Ammon's horn (tissue), 1 donor: ENCODE results near the gene MYL11.

Experiments
- DNase-seq: peaks from one replicate; pipeline ENCODE4 v3.0.0-alpha.2; 2016; ENCODE audit warnings: low spot score

The MYL11 gene

GRCh38 chr16:30354423-30355143 is 20.0 kb upstream of the MYL11 start:
- DNase-seq, result peak; percentile 25

GRCh38 chr16:30355144-30355953 is 19.3 kb upstream of the MYL11 start, which contains the start of gene CD2BP2:
Gene CD2BP2, minus strand, starts transcription at chr16:30355308. Its CDS starts 627 bp downstream, at chr16:30354681.
- DNase-seq, result peak; percentile 99

GRCh38 chr16:30355954-30356308 is 18.7 kb upstream of the MYL11 start:
- DNase-seq, result no peak

DNA sequence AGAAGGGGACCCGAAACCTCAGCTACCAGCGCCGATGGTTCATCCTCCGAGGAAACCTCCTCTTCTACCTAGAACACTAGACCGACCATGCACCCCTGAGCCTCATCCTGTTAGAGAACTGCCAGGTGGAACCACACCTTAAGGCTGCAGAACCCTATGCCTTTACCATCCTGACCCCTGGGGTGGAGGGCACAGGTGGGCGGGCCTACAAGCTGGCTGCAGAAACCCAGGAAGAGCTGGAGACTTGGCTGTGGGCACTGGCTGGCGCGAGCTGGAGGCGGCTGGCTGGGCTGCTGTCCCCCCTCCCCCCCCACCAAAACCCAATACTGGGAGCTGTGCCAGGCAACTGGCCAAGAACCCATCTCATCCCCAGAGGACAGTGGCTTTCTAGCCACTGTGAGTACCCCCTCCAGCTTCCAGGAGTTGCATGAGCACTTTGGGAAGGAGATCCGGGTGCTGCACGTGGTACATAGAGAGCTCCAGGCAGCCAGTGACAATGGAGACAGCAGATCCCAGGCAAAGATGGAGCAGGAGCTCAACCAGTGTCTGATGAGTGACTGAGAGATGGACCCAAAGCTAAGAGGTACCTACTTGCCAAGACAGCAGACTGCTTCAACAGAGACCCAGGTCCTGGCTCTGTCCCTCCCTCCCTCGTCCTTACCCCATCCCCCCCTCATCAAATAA is 18.1 kb upstream of the MYL11 start:
- DNase-seq, result peak; percentile 50

GRCh38 chr16:30357085-30357714 is 17.4 kb upstream of the MYL11 start:
- DNase-seq, result no peak

- no peak for DNase-seq
These were observed 16.7 kb upstream of the MYL11 start for GRCh38 chr16:30357715-30358576.

GRCh38 chr16:30358577-30358936 is 16.0 kb upstream of the MYL11 start:
- DNase-seq, result no peak

GRCh38 chr16:30358990-30359870 is 15.4 kb upstream of the MYL11 start:
- no peak for DNase-seq

DNA sequence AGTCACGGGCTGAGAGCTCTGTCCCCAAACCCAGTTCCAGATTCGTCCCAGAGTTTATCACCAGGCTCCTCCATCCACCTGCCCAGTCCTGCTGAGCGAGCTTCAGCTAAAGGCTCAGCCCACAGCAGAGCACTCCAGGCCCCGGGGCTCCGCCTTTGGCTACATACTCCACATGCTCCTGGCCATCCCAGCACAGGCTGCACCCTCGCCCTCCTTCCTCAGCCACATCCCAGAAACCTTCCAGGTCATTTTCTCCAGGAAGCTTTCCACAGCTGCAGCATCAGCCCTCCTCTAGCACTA is 14.8 kb upstream of the MYL11 start:
- DNase-seq, result no peak

GRCh38 chr16:30361180-30361579 is 13.4 kb upstream of the MYL11 start:
- DNase-seq, result no peak

- no peak for DNase-seq
These were observed 9.4 kb upstream of the MYL11 start for GRCh38 chr16:30365200-30365599.

- DNase-seq, result no peak
These were observed 8.1 kb upstream of the MYL11 start for GRCh38 chr16:30366511-30366910.

- DNase-seq, result no peak
These were observed 7.1 kb upstream of the MYL11 start for GRCh38 chr16:30367349-30368009.

DNA sequence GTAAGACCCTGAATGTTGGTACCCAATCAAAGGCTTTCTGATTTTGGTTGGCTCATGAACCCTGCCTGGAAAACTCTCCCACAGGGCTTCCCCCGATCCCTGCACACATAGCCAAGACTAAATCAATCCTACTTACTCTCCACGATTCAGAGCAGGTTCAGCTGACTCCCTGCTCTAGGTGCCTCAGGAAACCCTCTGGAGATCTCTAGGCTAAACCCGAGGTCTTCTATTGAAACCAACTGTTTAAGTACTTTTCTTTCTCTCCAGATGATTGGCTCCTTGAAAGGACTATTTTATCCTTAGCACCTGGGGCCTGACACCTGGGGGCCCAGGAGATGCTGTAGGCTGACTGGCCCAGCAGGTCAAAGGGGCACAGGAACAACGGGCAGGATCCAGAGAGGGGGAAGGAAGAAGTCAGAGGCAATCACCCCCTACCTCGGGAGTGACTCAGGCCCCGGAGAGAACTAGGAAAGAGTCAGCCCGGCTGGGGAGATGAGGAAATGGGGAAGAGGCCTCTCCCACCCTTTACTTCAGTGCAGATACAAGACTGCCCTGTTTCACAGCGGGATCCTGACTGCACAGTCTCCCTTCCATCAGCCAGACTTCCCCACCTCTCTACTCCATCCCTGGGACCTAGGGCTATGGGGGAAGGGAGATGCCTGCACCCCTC is 6.3 kb upstream of the MYL11 start:
- no peak for DNase-seq

- DNase-seq, result no peak
These were observed 5.9 kb upstream of the MYL11 start for GRCh38 chr16:30368792-30369090.

DNA sequence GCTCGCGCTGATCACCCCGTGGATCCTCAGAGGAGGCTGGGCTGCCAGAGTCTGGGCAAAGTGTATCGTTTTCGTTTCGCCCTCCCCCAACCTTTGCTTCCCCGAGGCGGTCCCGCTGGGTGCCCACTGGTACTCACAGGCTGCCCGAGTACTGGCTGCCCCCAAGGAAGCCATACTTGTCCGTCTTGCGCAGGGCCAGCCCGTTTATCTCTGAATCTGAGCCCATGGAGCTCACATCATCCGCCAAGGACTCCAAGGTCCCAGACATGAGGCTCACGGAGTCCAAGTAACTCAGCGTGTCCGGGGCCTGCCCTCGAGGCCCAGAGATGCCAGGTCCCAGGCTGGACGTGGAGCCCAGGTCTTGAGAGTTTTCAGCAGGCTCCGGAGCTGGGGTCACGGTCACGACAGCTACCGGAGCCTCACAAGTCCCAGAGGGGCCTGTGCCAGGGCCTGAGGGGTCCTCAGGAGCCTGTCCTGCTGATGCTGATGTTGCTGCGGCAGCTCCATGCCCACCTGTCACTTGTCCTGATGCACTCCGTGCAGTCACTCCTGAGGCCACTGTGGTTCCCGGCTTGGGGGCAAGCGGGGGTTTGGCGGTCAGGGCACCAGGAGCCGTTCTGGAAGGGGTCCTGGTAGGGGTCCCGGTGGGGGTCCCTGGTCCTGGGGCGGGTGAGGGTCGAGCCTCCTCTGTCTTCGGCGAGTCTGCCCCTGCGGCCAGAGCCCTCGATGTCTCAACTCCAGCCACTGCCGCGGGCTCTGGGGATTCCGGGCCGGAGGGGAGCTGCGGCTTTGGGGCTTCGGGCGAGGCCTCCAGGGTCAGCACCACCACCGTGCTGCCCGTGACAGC is 5.3 kb upstream of the MYL11 start:
- DNase-seq, result no peak

- DNase-seq, result no peak
These were observed 4.6 kb upstream of the MYL11 start for GRCh38 chr16:30369938-30370455.

DNA sequence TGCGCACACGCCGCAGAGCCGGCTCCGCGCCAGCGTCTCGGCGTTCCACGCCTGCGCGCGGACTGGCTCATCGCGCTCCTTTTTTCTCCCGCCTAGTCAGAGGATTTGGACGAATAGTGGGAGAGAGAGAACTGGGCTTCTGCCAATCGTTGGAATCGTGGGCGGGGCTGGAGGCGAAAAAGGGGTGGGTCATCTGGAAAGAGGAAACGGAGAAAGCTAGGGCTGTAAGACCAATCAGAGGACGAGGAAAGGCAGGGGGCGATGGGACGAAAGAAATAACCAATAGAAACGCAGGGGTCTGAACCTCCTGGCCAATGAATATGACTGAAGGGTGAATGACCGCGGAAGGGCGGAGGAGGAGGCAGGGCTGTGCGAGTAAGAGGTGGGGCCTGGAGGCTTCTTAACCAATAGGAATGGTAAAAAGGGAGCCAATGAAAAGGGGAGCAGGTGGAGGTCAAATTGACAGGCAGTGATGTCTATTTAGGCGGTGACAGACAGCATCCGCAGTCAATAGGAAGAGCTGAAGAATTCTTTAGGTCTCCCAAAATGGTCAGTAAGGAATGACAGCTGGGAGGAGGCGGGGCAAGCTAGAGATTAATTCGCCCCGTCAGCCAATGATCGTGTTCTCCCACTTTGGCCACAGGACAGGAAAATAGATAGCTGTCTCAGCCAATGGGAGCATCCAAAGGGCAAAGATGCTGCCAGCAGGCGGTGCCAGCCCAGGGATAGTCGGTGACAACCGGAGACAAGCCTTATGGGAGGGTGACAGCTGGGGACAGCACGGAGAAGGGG is 4.0 kb upstream of the MYL11 start, which contains the start of gene TBC1D10B:
Gene TBC1D10B, minus strand, starts transcription at position 39 of the 792 bp plus-strand sequence. CDS start 311 bp downstream, outside the sequence.
- peak; percentile 100 for DNase-seq
